GM19099 (cell line): ENCODE data around the gene RUFY4.

Experiments used
- POLR2A ChIP-seq: IDR thresholded peaks from 3 replicates; pipeline ENCODE4 v1.6.1; 2011; ENCODE audit warnings: low read depth; ENCODE audit not compliant: insufficient read length; ENCODE audit errors: extremely low read depth

Gene RUFY4

DNA sequence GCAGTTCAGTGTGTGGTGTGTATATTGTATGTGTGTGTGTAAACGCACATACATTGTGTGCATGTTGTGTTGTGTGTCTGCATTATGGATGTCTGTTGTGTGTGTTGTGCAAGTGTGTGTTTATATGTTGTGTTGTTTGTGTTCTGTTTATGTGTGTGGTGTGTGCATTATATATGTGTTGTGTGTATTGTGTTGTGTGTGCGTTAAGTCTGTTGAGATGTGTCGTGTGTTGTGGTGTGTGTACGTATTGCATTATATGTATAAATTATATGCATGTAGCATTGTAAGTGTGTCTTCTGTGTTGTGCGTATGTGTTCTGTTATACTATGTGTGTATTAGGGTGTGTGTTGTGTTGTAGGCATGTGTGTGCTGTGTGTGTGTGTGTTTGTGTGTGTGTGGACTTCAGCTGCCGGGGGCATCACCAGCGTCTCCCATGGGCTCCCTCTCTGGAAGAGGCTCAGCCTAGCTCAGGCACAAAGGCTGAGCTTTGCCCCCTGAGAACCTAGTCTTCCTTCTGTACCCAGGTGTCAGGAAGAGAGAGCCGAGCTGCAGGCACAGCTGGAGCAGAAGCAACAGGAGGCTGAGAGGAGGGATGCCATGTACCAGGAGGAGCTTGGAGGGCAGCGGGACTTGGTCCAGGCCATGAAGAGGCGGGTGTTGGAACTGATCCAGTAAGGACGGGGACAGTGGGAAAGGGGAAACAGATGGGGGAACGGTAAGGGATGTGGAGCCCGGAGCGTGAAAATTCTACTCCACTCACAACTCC is 13.7 kb downstream of the RUFY4 start:
- TF ChIP-seq POLR2A, result no peak

DNA sequence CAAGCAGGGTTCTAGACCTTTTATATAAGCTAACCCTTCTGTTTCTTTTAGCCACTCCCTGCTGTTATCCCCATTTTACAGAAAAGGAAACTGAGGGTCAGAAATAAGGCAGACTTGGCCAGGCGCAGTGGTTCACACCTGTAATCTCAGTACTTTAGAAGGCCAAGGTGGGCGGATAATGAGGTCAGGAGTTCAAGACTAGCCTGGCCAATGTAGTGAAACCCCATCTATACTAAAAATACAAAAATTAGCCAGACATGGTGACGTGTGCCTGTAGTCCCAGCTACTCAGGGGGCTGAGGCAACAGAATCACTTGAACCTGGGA is 14.3 kb downstream of the RUFY4 start:
- TF ChIP-seq POLR2A, result no peak

DNA sequence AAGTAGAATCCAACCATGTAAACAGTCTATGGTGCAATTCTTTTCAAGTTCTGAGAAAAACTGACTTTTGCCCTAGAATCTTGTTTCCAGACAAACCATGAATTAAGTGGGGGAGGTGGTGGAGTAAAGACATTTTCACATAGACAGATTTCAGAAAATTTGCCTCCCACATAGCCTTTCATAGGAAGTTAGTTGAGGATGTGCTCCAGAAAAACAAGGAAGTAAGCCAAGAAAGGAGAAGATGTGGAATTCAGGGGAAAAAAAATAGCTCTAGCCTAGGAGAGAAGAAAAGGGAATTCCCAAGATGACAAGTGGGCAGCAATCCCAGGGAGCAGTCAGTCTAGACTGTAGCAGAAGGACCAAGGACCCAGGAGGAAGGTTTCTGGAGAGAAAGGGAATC is 17.4 kb downstream of the RUFY4 start:
- TF ChIP-seq POLR2A, result no peak

DNA sequence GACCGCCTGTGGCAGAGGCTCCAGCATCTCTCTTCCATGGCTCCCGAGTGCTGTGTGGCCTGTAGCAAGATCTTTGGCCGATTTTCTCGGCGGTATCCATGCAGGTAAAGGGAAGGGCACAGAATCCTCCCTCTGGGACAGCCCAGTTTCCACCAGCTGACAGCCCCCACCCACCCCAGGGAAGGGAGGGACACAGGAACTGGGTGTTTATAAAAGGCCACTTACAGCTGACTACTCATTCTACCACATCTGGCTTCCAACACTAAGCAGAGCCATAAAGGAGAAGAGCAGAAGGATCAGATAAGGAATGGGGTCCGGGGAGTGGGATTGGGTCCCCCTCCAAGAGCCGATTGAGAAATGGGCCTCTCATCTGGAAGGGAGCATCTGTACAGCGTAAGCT is 20.2 kb downstream of the RUFY4 start:
- no peak for TF ChIP-seq POLR2A

DNA sequence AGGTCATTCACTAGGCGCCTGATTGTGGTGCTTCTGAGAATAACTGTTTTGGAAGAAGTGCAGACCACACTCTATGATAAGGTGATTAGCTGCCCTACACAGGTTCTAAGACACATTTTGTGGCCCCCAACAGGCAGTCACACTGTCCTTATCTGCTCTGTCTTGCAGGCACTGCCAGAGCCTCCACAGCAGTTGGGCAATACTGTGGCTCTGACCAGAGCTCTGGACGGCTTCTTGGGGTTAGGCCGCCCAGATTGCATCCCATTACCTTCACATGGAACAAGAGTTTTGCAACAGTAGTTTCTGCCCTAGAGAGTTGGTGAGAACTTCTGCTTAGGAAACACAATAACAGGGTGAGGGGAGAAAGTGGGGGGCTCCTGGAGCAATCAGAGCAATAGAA is 22.7 kb downstream of the RUFY4 start:
- TF ChIP-seq POLR2A, result no peak

DNA sequence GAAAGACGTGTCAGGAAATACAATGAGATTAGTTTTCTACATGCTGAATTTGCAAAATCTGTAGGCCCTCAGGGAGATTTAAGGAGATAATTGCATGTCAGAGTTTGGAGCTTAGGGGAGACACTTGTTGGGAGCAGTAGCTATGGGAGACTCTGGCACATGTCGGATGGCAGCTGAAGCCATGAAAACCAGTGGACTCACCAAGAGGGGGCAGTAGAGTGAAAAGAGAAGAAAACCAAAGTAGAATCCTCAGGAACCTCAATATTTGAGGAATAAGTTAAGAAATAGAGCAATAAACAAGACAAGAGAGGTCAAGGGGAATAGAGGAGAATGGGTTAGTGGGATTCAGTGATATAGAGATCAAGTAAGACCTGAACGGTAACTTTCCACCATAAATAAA is 24.8 kb downstream of the RUFY4 start:
- no peak for TF ChIP-seq POLR2A

DNA sequence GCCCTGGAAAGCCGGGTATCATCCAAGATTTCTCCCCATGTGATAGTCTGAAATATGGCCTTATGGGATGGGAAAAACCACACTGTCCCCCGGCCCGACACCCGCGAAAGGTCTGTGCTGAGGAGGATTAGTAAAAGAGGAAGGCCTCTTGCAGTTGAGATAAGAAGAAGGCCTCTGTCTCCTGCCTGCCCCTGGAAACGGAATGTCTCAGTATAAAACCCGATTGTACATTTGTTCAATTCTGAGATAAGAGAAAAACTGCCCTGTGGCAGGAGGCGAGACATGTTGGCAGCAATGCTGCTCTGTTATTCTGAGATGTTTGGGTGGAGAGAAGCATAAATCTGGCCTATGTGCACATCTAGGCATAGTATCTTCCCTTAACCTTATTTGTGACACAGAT is 26.8 kb downstream of the RUFY4 start:
- no peak for TF ChIP-seq POLR2A

DNA sequence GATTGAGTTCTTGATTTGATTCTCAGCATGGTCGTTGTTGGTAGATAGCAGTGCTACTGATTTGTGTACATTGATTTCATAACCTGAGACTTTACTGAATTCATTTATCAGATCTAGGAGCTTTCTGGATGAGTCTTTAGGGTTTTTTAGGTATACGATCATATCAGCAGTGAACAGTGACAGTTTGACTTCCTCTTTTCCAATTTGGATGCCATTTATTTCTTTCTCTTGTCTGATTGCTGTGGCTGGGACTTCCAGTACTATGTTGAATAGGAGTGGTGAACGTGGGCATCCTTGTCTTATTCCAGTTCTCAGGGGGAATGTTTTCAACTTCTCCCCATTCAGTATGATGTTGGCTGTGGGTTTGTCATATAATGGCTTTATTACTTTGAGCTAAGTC is 28.9 kb downstream of the RUFY4 start:
- TF ChIP-seq POLR2A, result no peak

DNA sequence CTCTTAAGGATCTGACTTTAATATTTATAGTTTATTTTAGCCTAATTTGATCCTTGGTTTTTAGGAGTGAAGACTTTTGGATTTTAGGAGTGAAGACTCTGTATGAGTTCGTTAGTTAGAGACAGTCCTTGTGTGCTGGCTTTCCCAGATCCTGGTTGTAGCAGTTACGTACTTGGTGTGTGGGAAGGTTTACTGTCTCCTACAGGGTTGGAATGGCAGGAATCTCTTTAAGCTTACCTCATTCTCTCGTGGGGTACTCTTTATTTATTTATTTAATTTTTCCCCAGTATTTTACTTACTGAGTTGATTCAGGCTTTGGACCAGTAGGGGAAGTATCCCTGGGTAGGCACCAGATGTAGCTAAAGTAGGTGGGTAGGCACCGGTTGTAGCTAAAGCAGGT is 54.9 kb downstream of the RUFY4 start:
- no peak for TF ChIP-seq POLR2A

DNA sequence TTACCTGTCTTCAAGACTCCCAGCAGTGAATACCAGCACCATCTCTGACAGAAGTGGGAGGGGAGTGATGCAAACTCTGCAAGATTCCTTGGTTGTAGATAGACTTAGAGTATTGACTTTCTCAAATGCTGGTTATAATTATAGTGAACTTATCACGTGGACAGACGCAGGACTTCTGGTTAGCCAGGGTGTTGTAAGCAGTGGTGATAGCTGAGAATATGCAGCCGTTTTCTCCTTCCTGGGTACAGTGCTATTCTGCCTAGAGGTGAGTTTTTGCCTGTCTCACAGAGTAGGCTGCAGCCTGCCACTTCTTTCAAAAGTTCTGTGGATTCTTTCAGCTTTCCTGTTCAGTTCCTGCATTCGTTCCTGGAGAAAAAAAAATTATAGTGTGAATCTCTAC is 56.0 kb downstream of the RUFY4 start:
- TF ChIP-seq POLR2A, result no peak

DNA sequence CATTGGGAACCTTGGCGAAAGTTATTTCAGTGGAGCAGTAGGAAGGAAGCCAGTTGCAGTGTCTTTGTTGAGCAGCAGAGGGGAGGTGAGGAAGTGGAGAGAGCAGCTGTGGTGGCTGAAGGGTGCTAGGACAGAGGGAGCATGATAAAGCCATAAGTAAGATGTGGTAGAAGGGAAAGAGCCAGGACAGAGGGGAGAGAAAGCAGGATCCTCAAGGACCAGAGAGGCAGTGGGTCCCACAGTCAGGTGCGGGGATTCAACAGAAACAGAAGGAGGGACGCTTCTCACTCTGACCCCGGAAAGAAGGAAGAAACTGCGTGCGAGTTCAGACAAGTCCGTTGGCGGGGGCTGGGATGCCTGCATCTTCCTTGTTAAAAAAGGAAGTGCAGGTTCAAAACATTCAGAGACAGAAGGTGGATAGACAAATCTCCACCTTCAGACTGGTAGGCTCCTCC is 56.6 kb downstream of the RUFY4 start, which contains the start of gene CXCR2:
Gene CXCR2, plus strand, starts transcription at position 403 of the 455 bp plus-strand sequence. CDS start 8,774 bp downstream, outside the sequence.
- TF ChIP-seq POLR2A, result no peak

DNA sequence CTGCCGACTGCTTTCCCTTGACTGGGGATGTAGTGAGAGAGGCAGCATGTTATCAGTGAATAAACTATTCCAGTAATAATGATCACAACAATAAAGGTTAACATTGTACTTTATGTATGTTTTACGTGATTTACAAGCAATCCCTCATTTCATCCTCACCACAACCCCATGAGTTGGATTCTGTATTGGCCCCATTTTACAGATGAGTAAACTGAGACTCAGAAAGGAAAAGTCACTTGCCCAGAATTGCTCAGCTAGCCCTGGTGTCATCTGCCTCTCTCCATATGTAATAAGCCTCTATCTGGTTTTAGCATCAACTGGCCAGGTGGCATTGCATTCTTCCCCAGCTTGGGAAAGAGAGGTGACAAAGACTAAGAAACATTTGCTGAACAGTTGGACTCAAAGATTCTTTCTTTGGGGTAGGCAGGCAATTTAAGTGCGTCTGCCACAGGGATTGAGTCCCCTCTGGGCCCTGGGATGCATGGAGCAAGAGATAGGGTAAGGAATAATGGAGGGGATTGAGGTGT is 58.9 kb downstream of the RUFY4 start:
- no peak for TF ChIP-seq POLR2A

DNA sequence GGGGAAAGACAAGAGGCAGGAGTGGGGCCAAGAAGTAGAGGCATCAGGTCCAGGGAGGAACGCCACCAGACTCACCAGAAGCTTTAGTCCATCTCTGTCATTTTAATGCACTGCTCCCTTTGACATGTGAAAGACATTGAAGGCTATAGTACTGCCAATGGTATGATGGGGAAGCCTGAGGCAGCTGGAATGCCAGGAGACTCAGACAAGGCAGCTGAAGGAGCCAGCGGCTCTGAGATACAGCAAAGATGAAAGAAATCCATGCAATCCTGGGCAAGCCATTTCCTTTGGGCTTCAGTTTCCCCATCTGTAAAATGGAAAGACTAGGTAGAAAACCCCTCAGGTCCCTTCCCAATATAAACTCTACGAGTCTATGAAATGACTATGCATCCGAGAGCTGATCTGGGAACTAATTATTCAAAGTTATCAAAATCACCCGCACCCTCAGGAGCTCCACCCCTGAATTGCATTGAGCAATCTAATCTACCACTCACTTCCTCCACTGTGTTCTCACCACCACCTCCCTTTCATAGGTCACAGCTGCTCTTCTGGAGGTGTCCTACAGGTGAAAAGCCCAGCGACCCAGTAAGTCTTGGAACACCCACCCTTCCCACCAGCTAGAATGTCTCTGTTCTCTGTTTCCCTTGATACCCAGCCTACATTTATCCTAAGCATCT is 59.9 kb downstream of the RUFY4 start:
- TF ChIP-seq POLR2A, result no peak

DNA sequence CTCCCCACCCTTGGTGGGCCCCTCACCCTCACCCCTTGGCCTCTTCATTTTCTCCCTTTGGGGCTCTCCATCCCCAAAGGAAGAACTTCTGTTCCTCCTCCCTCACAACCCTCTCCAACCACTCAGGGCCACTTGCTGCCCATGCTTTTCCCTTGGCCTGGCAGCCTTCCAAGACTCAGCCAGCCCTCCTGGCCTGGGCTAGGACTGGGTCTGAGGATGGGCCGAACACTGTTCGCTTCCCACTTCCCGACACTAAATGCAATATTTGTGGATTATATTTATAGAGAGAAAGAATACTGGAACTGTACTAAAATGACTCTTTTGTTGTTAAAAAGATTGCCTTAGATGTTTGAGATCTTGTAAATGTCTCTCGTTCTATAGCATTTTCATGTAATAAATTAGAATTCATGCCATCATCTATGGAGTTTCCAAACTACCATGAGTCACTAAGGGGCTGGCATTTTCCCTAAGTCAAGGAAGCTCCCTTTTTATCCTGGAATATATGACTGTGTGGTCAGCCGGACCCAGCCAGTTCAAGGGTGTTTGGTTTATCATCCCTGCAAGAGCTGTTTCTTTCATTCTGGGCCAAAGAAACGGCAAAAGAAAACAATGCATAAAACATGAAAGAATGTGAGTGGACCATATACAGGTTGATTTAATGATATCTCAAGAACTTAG is 60.5 kb downstream of the RUFY4 start:
- TF ChIP-seq POLR2A, result no peak

DNA sequence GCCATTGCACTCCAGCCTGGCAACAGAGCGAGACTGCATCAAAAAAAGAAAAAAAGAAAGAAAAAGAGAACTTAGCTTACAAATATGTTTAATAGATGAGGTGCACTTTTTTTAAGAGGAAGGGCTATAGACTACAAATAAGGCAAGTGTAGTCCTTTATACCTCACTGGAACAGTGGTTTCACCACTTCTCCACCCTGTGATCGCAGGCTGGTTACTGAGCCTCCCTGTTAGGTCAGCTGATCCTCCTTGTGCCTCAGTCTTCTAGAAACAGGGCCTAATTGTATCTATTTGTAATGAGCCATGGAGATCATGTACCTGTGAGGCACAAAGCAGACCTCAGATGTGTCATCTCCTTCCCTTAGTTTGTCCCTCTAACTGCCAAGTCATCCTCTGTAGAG is 61.3 kb downstream of the RUFY4 start:
- no peak for TF ChIP-seq POLR2A

DNA sequence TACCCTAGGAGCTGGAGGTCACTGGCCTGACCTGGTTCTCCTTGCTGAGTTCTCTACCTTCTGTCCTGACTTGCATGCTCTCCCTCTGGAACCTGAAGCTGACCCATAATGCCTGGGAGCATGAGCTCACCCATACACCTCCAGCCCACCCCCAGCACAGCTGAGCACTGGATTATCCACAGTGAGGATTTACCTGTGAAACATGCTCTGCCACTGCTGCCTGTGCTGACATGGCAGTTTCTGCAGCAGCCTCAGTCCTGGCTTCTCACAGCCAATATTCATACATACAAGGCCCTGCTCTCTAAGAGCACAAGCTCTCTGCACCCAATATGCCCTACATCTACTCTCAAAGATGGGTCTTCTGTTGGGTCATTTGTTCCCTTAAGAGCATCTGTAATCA is 61.8 kb downstream of the RUFY4 start:
- TF ChIP-seq POLR2A, result no peak
